Astrocyte (in vitro differentiated cells and primary cell): ENCODE measurements around the gene PRKCA. TPM values are rescaled to one million over a fixed set of nuclear protein-coding genes. Genes with fewer than 3 reads are reported as not detected.

Experiments used
- DNase-seq: peaks from one replicate; pipeline ENCODE4 v3.0.0-alpha.2; 2010; ENCODE audit warnings: low read depth
- FAIRE-seq: peaks from 2 replicates; lab custom pipeline; 2011; peaks lifted over from hg19 to GRCh38; lab: Jason Lieb, UNC
- H2AFZ ChIP-seq: 2 replicates; pipeline ENCODE4 v1.6.0; 2012; ENCODE audit warnings: low read depth, low read length, inconsistent platforms
- H3K27ac ChIP-seq: 2 replicates; pipeline ENCODE4 v1.5.1; 2011; ENCODE audit warnings: low read depth, low read length, inconsistent platforms
- H3K27me3 ChIP-seq: 2 replicates; pipeline ENCODE4 v1.6.0; 2011; ENCODE audit warnings: low read length, inconsistent platforms; ENCODE audit not compliant: insufficient read depth
- H3K36me3 ChIP-seq: 2 replicates; pipeline ENCODE4 v1.5.1; 2011; ENCODE audit warnings: low read length, inconsistent platforms; ENCODE audit not compliant: insufficient read depth
- H3K4me1 ChIP-seq: 2 replicates; pipeline ENCODE4 v1.5.1; 2011; ENCODE audit warnings: low read length, inconsistent platforms; ENCODE audit not compliant: insufficient read depth
- H3K4me2 ChIP-seq: 2 replicates; pipeline ENCODE4 v1.6.0; 2012; ENCODE audit warnings: low read length, inconsistent platforms
- H3K4me3 ChIP-seq: 2 replicates; pipeline ENCODE4 v1.5.1; 2011; ENCODE audit warnings: low read depth, mild to moderate bottlenecking, low read length, inconsistent platforms; ENCODE audit not compliant: insufficient read depth
- H3K79me2 ChIP-seq: 2 replicates; pipeline ENCODE4 v1.6.0; 2012; ENCODE audit warnings: mild to moderate bottlenecking, low read length, inconsistent platforms; ENCODE audit not compliant: insufficient read depth
- H3K9ac ChIP-seq: 2 replicates; pipeline ENCODE4 v1.6.0; 2012; ENCODE audit warnings: mild to moderate bottlenecking, low read length, inconsistent platforms
- H3K9me3 ChIP-seq: 2 replicates; pipeline ENCODE4 v1.5.1; 2012; ENCODE audit warnings: low read depth, mild to moderate bottlenecking, low read length, inconsistent platforms; ENCODE audit not compliant: insufficient read depth
- H4K20me1 ChIP-seq: 2 replicates; pipeline ENCODE4 v1.6.0; 2012; ENCODE audit warnings: low read length, inconsistent platforms; ENCODE audit not compliant: insufficient read depth
- H3K27ac Mint-ChIP-seq: one replicate; pipeline ENCODE4 v1.8.0; 2021; ENCODE audit warnings: mild to moderate bottlenecking, mixed read lengths; ENCODE audit not compliant: unreplicated experiment
- H3K27me3 Mint-ChIP-seq: one replicate; pipeline ENCODE4 v1.8.0; 2021; ENCODE audit warnings: low read depth, mixed read lengths; ENCODE audit not compliant: unreplicated experiment
- H3K36me3 Mint-ChIP-seq: one replicate; pipeline ENCODE4 v1.8.0; 2021; ENCODE audit warnings: low read depth, mixed read lengths; ENCODE audit not compliant: unreplicated experiment
- H3K4me1 Mint-ChIP-seq: one replicate; pipeline ENCODE4 v1.8.0; 2021; ENCODE audit warnings: low read depth, mixed read lengths; ENCODE audit not compliant: unreplicated experiment
- H3K4me3 Mint-ChIP-seq: one replicate; pipeline ENCODE4 v1.8.0; 2021; ENCODE audit warnings: mild to moderate bottlenecking, moderate library complexity, mixed read lengths; ENCODE audit not compliant: unreplicated experiment
- H3K9me3 Mint-ChIP-seq: one replicate; pipeline ENCODE4 v1.8.0; 2021; ENCODE audit warnings: mild to moderate bottlenecking, mixed read lengths; ENCODE audit not compliant: unreplicated experiment
- EZH2 ChIP-seq: IDR thresholded peaks from 2 replicates; pipeline ENCODE4 v1.6.1; 2012; ENCODE audit warnings: mild to moderate bottlenecking, low read length, inconsistent platforms; ENCODE audit not compliant: insufficient read depth
- total RNA-seq: library from RNA; stranded (reverse); gene quantifications from 2 replicates; pipeline ENCODE4 v1.2.1, GENCODE V29; 2021
- TF ChIP-seq, protein P1 (sequence below): IDR thresholded peaks from 2 replicates; pipeline ENCODE4 v1.5.1; 2011; ENCODE audit warnings: low read depth, mild to moderate bottlenecking, inconsistent platforms, low read length, moderate library complexity; ENCODE audit not compliant: insufficient read depth

Gene PRKCA
- total RNA-seq, 1 donor from 2014 or later: 49.9 TPM

DNA sequence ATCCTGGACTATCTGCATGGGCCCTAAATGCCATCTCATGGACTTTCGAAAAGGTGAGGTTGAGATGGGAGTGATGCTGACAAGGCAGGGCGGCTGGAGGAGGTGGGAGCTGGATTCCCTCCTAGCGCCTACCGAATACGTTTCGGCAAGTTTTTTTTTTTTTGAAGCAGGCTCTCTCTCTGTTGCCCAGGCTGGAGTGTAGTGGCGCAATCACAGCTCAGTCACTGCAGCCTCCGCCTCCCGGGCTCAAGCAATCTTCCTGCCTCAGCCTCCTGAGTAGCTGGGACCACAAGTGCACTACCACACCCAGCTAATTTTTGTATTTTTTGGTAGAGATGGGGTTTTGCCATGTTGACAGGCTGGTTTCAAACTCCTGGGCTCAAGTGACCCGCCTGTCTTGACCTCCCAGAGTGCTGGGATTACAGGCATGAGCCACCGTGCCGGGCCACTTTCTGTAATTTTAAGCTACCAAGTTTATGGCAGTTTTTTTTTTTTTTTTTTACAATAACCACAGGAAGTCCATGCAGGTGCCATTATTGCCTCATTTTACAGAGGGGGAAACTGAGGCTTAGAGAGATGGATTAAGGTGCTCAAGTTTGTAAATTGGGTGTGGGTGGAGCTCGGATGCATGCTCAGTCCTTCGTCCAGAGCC is 246.4 kb downstream of the PRKCA start:
- no peak for DNase-seq
- Histone ChIP-seq H3K9me3 (no peaks in the 10 kb centered on the region), H3K4me1 (peaks cover 38% of the 10 kb centered on the region), H4K20me1 (no peaks in the 10 kb centered on the region), H3K79me2 (peaks cover 22% of the 10 kb centered on the region), H3K9ac (peak overlapping the region; percentile 64), H3K4me2 (peak overlapping the region; percentile 68), H2AFZ (no peak overlapping the region), H3K27me3 (no peaks in the 10 kb centered on the region), H3K27ac (peak overlapping the region; percentile 93), H3K4me3 (no peak overlapping the region), H3K36me3 (no peaks in the 10 kb centered on the region)
- no peak overlapping the region for H3K4me3 Mint-ChIP-seq
- peaks cover 51% of the 10 kb centered on the region for H3K4me1 Mint-ChIP-seq
- peak overlapping the region; percentile 91 for H3K27ac Mint-ChIP-seq
- no peaks in the 10 kb centered on the region for H3K9me3 Mint-ChIP-seq
- peaks cover under 1% of the 10 kb centered on the region for H3K36me3 Mint-ChIP-seq
- FAIRE-seq: no peak
- H3K27me3 Mint-ChIP-seq: no peaks in the 10 kb centered on the region
- TF ChIP-seq, protein P1, sequence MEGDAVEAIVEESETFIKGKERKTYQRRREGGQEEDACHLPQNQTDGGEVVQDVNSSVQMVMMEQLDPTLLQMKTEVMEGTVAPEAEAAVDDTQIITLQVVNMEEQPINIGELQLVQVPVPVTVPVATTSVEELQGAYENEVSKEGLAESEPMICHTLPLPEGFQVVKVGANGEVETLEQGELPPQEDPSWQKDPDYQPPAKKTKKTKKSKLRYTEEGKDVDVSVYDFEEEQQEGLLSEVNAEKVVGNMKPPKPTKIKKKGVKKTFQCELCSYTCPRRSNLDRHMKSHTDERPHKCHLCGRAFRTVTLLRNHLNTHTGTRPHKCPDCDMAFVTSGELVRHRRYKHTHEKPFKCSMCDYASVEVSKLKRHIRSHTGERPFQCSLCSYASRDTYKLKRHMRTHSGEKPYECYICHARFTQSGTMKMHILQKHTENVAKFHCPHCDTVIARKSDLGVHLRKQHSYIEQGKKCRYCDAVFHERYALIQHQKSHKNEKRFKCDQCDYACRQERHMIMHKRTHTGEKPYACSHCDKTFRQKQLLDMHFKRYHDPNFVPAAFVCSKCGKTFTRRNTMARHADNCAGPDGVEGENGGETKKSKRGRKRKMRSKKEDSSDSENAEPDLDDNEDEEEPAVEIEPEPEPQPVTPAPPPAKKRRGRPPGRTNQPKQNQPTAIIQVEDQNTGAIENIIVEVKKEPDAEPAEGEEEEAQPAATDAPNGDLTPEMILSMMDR: no peak
- TF ChIP-seq EZH2: no peak

DNA sequence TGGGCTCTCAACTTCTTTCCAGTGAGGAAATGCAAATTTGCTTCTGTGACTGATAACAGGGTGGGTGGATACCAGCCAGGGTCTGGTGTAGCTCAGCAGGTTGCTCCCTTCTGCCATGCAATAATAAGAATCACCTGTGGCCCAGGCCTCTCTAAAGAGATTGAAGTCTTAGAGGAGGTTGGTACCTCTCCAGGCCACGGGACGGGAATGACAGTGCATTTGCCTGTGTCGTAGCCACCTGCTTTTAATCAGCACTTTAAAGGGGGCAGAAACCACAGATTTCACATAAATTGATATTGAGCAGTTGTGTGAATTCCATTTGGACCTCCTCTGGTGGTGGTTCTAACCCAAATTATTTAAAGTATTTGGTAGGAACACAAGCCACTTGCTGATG is 246.9 kb downstream of the PRKCA start:
- H3K4me2 ChIP-seq: peak overlapping the region; percentile 68
- peak overlapping the region; percentile 93 for H3K27ac ChIP-seq
- H2AFZ ChIP-seq: no peak overlapping the region
- no peak overlapping the region for H3K4me3 Mint-ChIP-seq
- no peak for FAIRE-seq
- peaks cover 3% of the 10 kb centered on the region for H3K36me3 Mint-ChIP-seq
- peak; percentile 87 for DNase-seq
- TF ChIP-seq EZH2: no peak
- TF ChIP-seq, protein P1: no peak
- H3K36me3 ChIP-seq: no peaks in the 10 kb centered on the region
- H3K4me3 ChIP-seq: no peak overlapping the region
- no peaks in the 10 kb centered on the region for H3K27me3 ChIP-seq
- peaks cover 18% of the 10 kb centered on the region for H3K79me2 ChIP-seq
- H3K9ac ChIP-seq: peak overlapping the region; percentile 64
- no peaks in the 10 kb centered on the region for H3K9me3 ChIP-seq
- peak overlapping the region; percentile 91 for H3K27ac Mint-ChIP-seq
- H3K4me1 Mint-ChIP-seq: peaks cover 47% of the 10 kb centered on the region
- H3K27me3 Mint-ChIP-seq: no peaks in the 10 kb centered on the region
- H3K9me3 Mint-ChIP-seq: no peaks in the 10 kb centered on the region
- peaks cover 36% of the 10 kb centered on the region for H3K4me1 ChIP-seq
- no peaks in the 10 kb centered on the region for H4K20me1 ChIP-seq

DNA sequence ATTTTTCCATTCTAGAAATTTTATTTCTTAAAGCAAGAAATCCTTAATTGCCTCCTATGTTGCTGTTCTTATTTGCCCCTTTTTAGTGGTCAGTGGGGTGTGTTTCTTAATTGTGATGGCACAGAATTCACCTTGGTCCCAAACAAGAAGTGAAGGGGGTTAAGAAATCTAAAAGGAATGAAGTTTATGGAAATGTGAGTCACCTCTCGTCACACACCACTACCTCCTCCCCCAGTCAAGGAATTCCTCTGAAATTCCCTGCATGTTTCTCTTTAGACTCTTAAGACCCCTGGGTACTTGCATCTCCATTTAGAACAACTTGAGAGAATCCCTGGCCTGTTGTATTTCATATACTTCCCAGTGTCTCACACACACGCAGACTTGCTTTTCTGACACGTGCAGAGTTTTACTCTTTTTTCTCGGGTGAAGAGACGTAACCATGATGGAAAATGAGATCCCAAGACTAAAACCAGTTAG is 247.4 kb downstream of the PRKCA start:
- Histone ChIP-seq H2AFZ (no peak overlapping the region), H3K9ac (peak overlapping the region; percentile 64), H3K4me2 (peak overlapping the region; percentile 68), H3K9me3 (no peaks in the 10 kb centered on the region), H3K4me1 (peaks cover 36% of the 10 kb centered on the region), H3K4me3 (no peak overlapping the region), H4K20me1 (no peaks in the 10 kb centered on the region), H3K27me3 (no peaks in the 10 kb centered on the region), H3K36me3 (no peaks in the 10 kb centered on the region), H3K79me2 (peaks cover 17% of the 10 kb centered on the region), H3K27ac (peak overlapping the region; percentile 93)
- TF ChIP-seq EZH2: no peak
- TF ChIP-seq, protein P1: no peak
- peak overlapping the region; percentile 91 for H3K27ac Mint-ChIP-seq
- H3K36me3 Mint-ChIP-seq: peaks cover 3% of the 10 kb centered on the region
- DNase-seq: peak; percentile 96
- H3K9me3 Mint-ChIP-seq: no peaks in the 10 kb centered on the region
- H3K4me1 Mint-ChIP-seq: peaks cover 47% of the 10 kb centered on the region
- FAIRE-seq: peak; percentile 91
- no peaks in the 10 kb centered on the region for H3K27me3 Mint-ChIP-seq
- H3K4me3 Mint-ChIP-seq: peak overlapping the region; percentile 51
